ENCODE measurements around the gene GDPD5.

The GDPD5 gene

GRCh38 chr11:75491465-75491864 lies 34.3 kb downstream of the GDPD5 start:
- no peaks in the 10 kb centered on the region for H3K27me3 ChIP-seq (ENCODE audit: insufficient read depth, low read length)
- H3K9ac ChIP-seq (ENCODE audit: low read depth, low read length) = no peak overlapping the region
- no peak overlapping the region for H3K27ac ChIP-seq (ENCODE audit: low read length)
- H3K9me3 ChIP-seq (ENCODE audit: insufficient read depth, low read depth, low read length) = no peaks in the 10 kb centered on the region
- no peaks in the 10 kb centered on the region for H3K36me3 ChIP-seq (ENCODE audit: insufficient read depth, low read depth, low read length)
- H3K4me1 ChIP-seq (ENCODE audit: insufficient read depth, low read length) = peaks cover 20% of the 10 kb centered on the region
- no peak overlapping the region for H3K4me3 ChIP-seq (ENCODE audit: low read length)

GRCh38 chr11:75490221-75491181 lies 35.2 kb downstream of the GDPD5 start:
- Histone ChIP-seq H3K4me3 (ENCODE audit: low read length) (no peak overlapping the region), H3K9me3 (ENCODE audit: insufficient read depth, low read depth, low read length) (no peaks in the 10 kb centered on the region), H3K9ac (ENCODE audit: low read depth, low read length) (peak overlapping the region; percentile 62; the same call in 1 of the 2 replicates), H3K4me1 (ENCODE audit: insufficient read depth, low read length) (peaks cover 15% of the 10 kb centered on the region), H3K27me3 (ENCODE audit: insufficient read depth, low read length) (no peaks in the 10 kb centered on the region), H3K36me3 (ENCODE audit: insufficient read depth, low read depth, low read length) (no peaks in the 10 kb centered on the region), H3K27ac (ENCODE audit: low read length) (no peak overlapping the region)

GRCh38 chr11:75487365-75487764 lies 38.4 kb downstream of the GDPD5 start:
- no peak overlapping the region for H3K27ac ChIP-seq (ENCODE audit: low read length)
- H3K9me3 ChIP-seq (ENCODE audit: insufficient read depth, low read depth, low read length) = no peaks in the 10 kb centered on the region
- no peak overlapping the region for H3K4me3 ChIP-seq (ENCODE audit: low read length)
- no peak overlapping the region for H3K9ac ChIP-seq (ENCODE audit: low read depth, low read length)
- H3K4me1 ChIP-seq (ENCODE audit: insufficient read depth, low read length) = peaks cover 14% of the 10 kb centered on the region
- no peaks in the 10 kb centered on the region for H3K36me3 ChIP-seq (ENCODE audit: insufficient read depth, low read depth, low read length)
- H3K27me3 ChIP-seq (ENCODE audit: insufficient read depth, low read length) = no peaks in the 10 kb centered on the region

- Histone ChIP-seq H3K27ac (ENCODE audit: low read length) (no peak overlapping the region), H3K4me3 (ENCODE audit: low read length) (no peak overlapping the region), H3K9ac (ENCODE audit: low read depth, low read length) (no peak overlapping the region), H3K4me1 (ENCODE audit: insufficient read depth, low read length) (peaks cover 8% of the 10 kb centered on the region), H3K9me3 (ENCODE audit: insufficient read depth, low read depth, low read length) (no peaks in the 10 kb centered on the region), H3K36me3 (ENCODE audit: insufficient read depth, low read depth, low read length) (no peaks in the 10 kb centered on the region), H3K27me3 (ENCODE audit: insufficient read depth, low read length) (no peaks in the 10 kb centered on the region)
Observed at GRCh38 chr11:75485742-75486141, 40.0 kb downstream of the GDPD5 start.

GRCh38 chr11:75482931-75483469 lies 42.7 kb downstream of the GDPD5 start:
- no peaks in the 10 kb centered on the region for H3K36me3 ChIP-seq (ENCODE audit: insufficient read depth, low read depth, low read length)
- H3K4me1 ChIP-seq (ENCODE audit: insufficient read depth, low read length) = no peaks in the 10 kb centered on the region
- H3K9me3 ChIP-seq (ENCODE audit: insufficient read depth, low read depth, low read length) = no peaks in the 10 kb centered on the region
- no peak overlapping the region for H3K4me3 ChIP-seq (ENCODE audit: low read length)
- H3K9ac ChIP-seq (ENCODE audit: low read depth, low read length) = no peak overlapping the region
- H3K27ac ChIP-seq (ENCODE audit: low read length) = no peak overlapping the region
- no peaks in the 10 kb centered on the region for H3K27me3 ChIP-seq (ENCODE audit: insufficient read depth, low read length)

- H3K9ac ChIP-seq (ENCODE audit: low read depth, low read length) = no peak overlapping the region
- no peaks in the 10 kb centered on the region for H3K4me1 ChIP-seq (ENCODE audit: insufficient read depth, low read length)
- H3K36me3 ChIP-seq (ENCODE audit: insufficient read depth, low read depth, low read length) = no peaks in the 10 kb centered on the region
- no peak overlapping the region for H3K4me3 ChIP-seq (ENCODE audit: low read length)
- H3K27ac ChIP-seq (ENCODE audit: low read length) = no peak overlapping the region
- H3K9me3 ChIP-seq (ENCODE audit: insufficient read depth, low read depth, low read length) = no peaks in the 10 kb centered on the region
- no peaks in the 10 kb centered on the region for H3K27me3 ChIP-seq (ENCODE audit: insufficient read depth, low read length)
Observed at GRCh38 chr11:75481922-75482606, 43.7 kb downstream of the GDPD5 start.

DNA sequence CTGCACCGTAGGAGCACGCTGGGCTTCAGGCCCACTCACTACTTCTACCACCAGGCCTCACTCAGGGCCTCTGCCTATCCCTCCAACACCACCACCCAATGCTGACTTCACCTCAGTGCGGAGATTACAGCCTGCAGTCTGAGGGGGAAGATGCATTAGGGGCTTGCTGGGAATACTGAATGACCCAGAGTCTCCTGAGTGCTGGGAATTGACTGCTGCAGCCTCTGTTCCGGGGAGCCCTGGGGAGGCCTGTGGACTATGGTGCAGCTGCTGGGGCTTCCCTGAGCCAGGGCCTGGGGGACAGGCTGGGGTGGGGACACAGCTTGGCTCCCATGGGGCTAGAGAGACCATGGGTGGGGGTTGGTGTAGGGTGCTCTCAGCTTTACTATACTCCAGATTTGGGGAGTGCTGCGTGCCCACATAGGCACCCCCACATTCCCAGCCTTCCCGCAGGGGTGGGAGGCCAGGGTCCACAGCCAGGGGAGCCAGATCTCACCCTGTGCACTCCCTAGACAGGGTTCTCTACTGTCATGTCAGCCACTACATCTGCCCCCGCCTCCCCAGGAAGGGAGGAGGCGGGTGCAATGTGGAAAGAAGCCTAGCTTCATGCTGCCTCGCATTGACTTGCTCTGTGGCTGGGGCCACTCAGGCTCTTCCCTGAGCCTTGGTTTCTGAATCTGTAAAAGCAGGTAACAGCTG lies 44.4 kb downstream of the GDPD5 start:
- H3K4me3 ChIP-seq (ENCODE audit: low read length) = no peak overlapping the region
- no peaks in the 10 kb centered on the region for H3K4me1 ChIP-seq (ENCODE audit: insufficient read depth, low read length)
- no peaks in the 10 kb centered on the region for H3K27me3 ChIP-seq (ENCODE audit: insufficient read depth, low read length)
- no peak overlapping the region for H3K27ac ChIP-seq (ENCODE audit: low read length)
- H3K9me3 ChIP-seq (ENCODE audit: insufficient read depth, low read depth, low read length) = no peaks in the 10 kb centered on the region
- no peaks in the 10 kb centered on the region for H3K36me3 ChIP-seq (ENCODE audit: insufficient read depth, low read depth, low read length)
- no peak overlapping the region for H3K9ac ChIP-seq (ENCODE audit: low read depth, low read length)

DNA sequence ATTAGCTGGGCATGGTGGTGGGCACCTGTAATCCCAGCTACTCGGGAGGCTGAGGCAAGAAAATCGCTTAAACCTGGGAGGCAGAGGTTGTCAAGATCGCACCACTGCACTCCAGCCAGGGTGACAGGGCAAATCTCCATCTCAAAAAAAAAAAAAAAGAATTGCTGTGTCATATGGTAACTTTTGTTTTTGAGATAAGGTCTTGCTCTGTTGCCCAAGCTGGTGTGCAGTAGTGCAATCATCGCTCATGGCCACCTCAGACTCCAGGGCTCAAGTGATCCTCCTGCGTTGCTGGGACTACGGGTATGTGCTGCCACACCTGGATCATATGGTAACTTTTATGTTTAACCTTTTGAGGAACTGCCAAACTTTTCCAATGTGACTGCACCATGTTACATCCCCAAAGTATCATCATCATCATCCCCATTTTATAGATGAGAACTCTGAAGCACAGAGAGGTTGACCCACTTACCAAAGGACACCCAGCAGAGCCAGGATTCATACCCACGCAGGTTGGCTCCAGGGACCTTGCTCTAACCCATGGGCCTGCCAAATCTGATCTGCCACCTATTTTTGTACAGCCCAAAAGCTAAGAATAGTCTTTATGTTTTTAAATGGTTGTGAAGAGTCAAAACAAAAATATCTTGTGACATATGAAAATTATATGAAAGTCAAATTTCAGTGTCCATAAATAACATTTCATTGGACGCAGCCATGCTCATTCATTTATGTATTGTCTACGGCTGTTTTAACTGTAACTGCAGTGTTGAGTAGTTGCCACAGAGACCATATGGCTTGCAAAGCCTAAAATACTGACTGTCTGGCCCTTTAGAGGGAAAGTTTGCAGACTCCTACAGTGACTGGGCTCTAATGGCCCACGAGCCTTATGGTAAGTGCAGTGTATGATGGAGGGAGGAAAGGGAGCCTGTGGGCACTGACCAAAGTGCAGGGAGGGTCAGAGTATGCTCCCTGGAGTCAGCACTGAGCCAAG lies 45.3 kb downstream of the GDPD5 start:
- Histone ChIP-seq H3K36me3 (ENCODE audit: insufficient read depth, low read depth, low read length) (no peaks in the 10 kb centered on the region), H3K9ac (ENCODE audit: low read depth, low read length) (no peak overlapping the region), H3K9me3 (ENCODE audit: insufficient read depth, low read depth, low read length) (no peaks in the 10 kb centered on the region), H3K27me3 (ENCODE audit: insufficient read depth, low read length) (no peaks in the 10 kb centered on the region), H3K4me1 (ENCODE audit: insufficient read depth, low read length) (0 out of 2 replicates have a peak, but pooled peaks cover 3% of the 10 kb centered on the region), H3K4me3 (ENCODE audit: low read length) (no peak overlapping the region), H3K27ac (ENCODE audit: low read length) (no peak overlapping the region)

- Histone ChIP-seq H3K27ac (ENCODE audit: low read length) (no peak overlapping the region), H3K4me3 (ENCODE audit: low read length) (no peak overlapping the region), H3K9ac (ENCODE audit: low read depth, low read length) (no peak overlapping the region), H3K27me3 (ENCODE audit: insufficient read depth, low read length) (no peaks in the 10 kb centered on the region), H3K4me1 (ENCODE audit: insufficient read depth, low read length) (0 out of 2 replicates have a peak, but pooled peaks cover 3% of the 10 kb centered on the region), H3K9me3 (ENCODE audit: insufficient read depth, low read depth, low read length) (no peaks in the 10 kb centered on the region), H3K36me3 (ENCODE audit: insufficient read depth, low read depth, low read length) (no peaks in the 10 kb centered on the region)
Observed at GRCh38 chr11:75479597-75480145, 46.1 kb downstream of the GDPD5 start.

DNA sequence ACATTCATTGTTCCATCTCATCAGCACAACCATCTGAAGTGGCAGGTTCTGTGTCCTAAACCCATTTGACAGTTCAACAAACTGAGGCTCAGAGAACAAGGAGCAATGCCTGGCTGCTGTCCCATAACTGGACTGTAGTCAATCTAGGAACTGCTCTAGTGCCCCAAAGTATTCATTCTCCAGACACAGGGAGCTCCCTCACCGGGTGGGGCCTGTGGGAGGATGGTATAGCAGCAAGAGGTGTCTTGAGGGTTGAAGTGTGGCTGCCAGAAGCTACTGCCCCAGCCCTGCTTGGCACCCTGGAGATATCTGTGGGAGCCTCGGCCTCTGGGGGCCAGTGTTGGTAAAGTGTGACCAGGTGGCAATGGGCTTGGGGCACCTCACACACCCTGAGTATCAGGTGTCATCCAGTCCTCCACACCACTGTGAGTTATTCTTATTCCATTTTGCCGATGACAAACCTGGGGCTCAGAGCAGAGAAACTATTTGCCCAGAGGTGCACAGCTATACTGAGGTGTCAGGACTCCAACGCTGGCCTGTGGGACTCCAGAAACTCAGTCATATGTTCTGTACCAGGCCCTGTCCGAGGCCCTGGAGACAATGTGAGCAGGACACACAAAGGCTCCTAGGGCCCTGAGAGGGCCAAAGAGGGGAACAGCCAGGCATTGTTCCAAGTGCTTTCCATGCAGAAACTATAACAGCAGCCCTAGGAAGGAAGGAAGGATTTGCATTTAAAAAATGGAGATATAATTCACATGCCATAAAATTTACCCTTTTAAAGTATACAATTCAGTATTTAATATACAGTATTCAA lies 46.8 kb downstream of the GDPD5 start:
- Histone ChIP-seq H3K9ac (ENCODE audit: low read depth, low read length) (no peak overlapping the region), H3K4me1 (ENCODE audit: insufficient read depth, low read length) (0 out of 2 replicates have a peak, but pooled peaks cover 3% of the 10 kb centered on the region), H3K27me3 (ENCODE audit: insufficient read depth, low read length) (no peaks in the 10 kb centered on the region), H3K36me3 (ENCODE audit: insufficient read depth, low read depth, low read length) (no peaks in the 10 kb centered on the region), H3K4me3 (ENCODE audit: low read length) (no peak overlapping the region), H3K9me3 (ENCODE audit: insufficient read depth, low read depth, low read length) (no peaks in the 10 kb centered on the region), H3K27ac (ENCODE audit: low read length) (no peak overlapping the region)

All from iPS-20b (cell line).